ENCODE data around the gene AIM2. TPM values are rescaled to one million over a fixed set of nuclear protein-coding genes. Genes with fewer than 3 reads are reported as not detected.
"Not testable (repeated sequence)": the region's sequence is repeated elsewhere in the genome, so short reads cannot be mapped to it uniquely, and the experiment has no call there.

Gene AIM2
- total and polyA plus RNA-seq, 2 experiments from 2014 or later = 1.3 to 2.5 TPM

DNA sequence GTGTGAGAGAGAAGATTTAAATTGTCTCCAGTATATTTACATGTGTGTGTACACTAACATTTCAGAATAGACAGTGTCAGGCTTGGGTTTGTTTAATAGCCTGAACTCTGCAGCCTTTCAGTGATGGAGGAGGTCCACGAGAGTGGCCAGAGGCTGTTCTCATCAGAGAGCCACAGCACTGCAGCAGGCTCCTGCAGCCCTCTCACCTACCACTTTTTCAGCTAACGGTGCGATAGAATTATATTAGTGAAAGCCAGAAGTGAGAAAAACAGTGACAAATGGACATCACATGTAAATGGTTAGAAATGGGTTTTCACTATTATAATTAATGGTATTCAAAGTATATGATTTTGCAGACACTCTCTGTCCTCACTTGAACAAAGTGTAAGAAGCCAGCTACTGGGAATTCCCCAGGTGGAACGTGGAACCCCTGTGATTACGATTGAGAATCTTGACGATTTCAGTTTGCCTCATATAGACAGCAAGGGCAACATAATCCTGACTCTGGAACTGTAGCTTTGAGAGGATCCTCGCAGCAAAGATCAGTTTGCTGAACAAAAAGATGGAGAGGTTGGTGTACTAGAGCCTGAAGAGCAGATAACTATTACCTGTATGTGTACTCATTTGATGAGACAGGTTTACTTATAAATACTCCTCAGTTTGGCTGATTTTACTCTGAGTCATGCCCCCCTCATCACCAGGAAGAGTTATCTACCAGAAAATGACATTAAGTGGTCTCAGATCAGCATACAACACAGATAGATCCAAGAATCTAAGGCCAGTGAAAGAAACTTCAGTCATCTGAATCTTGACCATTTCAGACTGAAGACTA, 35.5 kb downstream of the AIM2 start:
- Histone ChIP-seq H4K20me1 (ENCODE audit: insufficient read depth) (no peaks in the 10 kb centered on the region), H3K36me3 (ENCODE audit: low read depth) (peaks cover 58% of the 10 kb centered on the region), H3K4me3 (no peak overlapping the region), H2AFZ (no peak overlapping the region), H3K9me3 (ENCODE audit: low read depth) (no peaks in the 10 kb centered on the region), H3K4me1 (ENCODE audit: insufficient read depth) (peaks cover 16% of the 10 kb centered on the region), H3K9me2 (ENCODE audit: insufficient read depth) (no peaks in the 10 kb centered on the region), H3K27ac (peak overlapping the region; percentile 51), H3K27me3 (replicated peaks; ENCODE audit: insufficient read depth) (no peaks in the 10 kb centered on the region), H3K9ac (no peak overlapping the region), H3F3A (ENCODE audit: insufficient read depth) (peaks cover 26% of the 10 kb centered on the region), H3K79me2 (ENCODE audit: insufficient read depth) (peaks cover 35% of the 10 kb centered on the region), H3K4me2 (ENCODE audit: unreplicated experiment) (no peak overlapping the region)
- 96 to 99% methylated on average over 7 of the region's 7 CpGs for WGBS, 2 experiments (ENCODE audit: low coverage in 1 of 2, low lambda C conversion rate in 2 of 2, missing lambda C conversion rate in 2 of 2)
- no peak for TF ChIP-seq EZH2 (IDR thresholded peaks at IDR 0.05; ENCODE audit: insufficient read depth, poor library complexity, severe bottlenecking)
- no peak for TF ChIP-seq EZH2phosphoT487 (IDR thresholded peaks at IDR 0.05; ENCODE audit: insufficient read depth, low read depth)
- no peak for DNase-seq
- in situ Hi-C loops (cut with MboI) = no loop called here

DNA sequence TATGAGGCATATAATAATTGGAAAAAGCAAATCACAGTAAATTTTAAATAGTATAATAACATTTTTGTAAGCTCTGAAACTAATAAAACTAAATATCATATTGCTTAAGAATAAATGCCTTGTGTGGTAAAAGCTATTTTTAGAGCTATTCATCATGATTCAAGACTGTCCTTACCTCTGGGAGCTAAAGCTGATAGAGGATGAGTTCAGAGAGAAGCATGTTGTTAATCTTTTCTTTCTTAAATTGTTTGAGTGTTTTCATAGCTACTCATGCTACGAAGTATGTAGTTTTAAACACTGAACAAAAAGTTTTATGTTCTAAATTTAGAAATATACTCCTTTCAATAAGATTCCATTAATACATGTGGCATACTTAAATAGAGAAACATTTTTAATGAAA, 36.4 kb downstream of the AIM2 start:
- Histone ChIP-seq H3K9ac (no peak overlapping the region), H3K4me3 (peak overlapping the region; percentile 3; the same call in 1 of the 2 replicates), H3K4me2 (ENCODE audit: unreplicated experiment) (peak overlapping the region; percentile 29), H3K4me1 (ENCODE audit: insufficient read depth) (peaks cover 16% of the 10 kb centered on the region), H3K36me3 (ENCODE audit: low read depth) (peaks cover 58% of the 10 kb centered on the region), H3K9me3 (ENCODE audit: low read depth) (no peaks in the 10 kb centered on the region), H3K79me2 (ENCODE audit: insufficient read depth) (peaks cover 37% of the 10 kb centered on the region), H2AFZ (no peak overlapping the region), H4K20me1 (ENCODE audit: insufficient read depth) (no peaks in the 10 kb centered on the region), H3K9me2 (ENCODE audit: insufficient read depth) (no peaks in the 10 kb centered on the region), H3K27me3 (replicated peaks; ENCODE audit: insufficient read depth) (no peaks in the 10 kb centered on the region), H3F3A (ENCODE audit: insufficient read depth) (peaks cover 26% of the 10 kb centered on the region), H3K27ac (peak overlapping the region; percentile 51)
- TF ChIP-seq EZH2 (IDR thresholded peaks at IDR 0.05; ENCODE audit: insufficient read depth, poor library complexity, severe bottlenecking) = no peak
- TF ChIP-seq EZH2phosphoT487 (IDR thresholded peaks at IDR 0.05; ENCODE audit: insufficient read depth, low read depth) = no peak
- in situ Hi-C loops (cut with MboI) = no loop called here
- 30 to 41% methylated on average over 1 of the region's 1 CpG for WGBS, 2 experiments (ENCODE audit: low coverage in 1 of 2, low lambda C conversion rate in 2 of 2, missing lambda C conversion rate in 2 of 2)
- DNase-seq = peak; percentile 62

DNA sequence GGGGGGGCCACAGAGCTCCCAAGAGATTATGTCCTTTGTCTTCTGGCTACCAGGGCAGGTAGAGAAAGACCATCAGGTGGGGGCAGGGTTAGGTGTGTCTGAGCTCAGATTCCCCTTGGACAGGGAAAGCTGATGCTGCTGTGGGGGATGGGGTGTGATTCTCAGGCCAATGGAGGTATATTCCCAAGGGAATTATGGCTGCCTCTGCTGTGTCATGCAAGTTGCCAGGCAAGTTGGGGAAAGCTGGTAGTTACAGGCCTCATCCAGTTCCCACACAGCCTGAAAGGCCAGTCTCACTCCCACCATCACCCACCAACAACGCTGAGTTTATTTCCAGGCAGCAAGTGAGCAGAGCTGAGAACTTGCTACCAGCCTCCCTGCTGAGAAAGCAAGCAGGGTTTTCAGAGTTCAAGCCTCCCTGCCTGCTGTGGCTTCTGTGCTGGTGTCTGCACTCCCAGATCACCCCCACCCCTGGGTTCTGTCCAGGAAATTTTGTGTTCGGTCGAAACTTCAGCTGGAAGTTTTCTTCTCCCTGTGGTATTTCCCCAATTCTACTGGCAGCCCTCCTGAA, 45.6 kb downstream of the AIM2 start:
- Histone ChIP-seq H3K9me2 (ENCODE audit: insufficient read depth) (no peaks in the 10 kb centered on the region), H3K79me2 (ENCODE audit: insufficient read depth) (peaks cover 91% of the 10 kb centered on the region), H3K4me2 (ENCODE audit: unreplicated experiment) (no peak overlapping the region), H4K20me1 (ENCODE audit: insufficient read depth) (no peaks in the 10 kb centered on the region; the same call in 1 of the 2 replicates), H2AFZ (no peak overlapping the region), H3K36me3 (ENCODE audit: low read depth) (peaks cover 50% of the 10 kb centered on the region), H3K4me3 (no peak overlapping the region), H3K9ac (no peak overlapping the region), H3K4me1 (ENCODE audit: insufficient read depth) (no peaks in the 10 kb centered on the region), H3K27ac (no peak overlapping the region), H3K9me3 (ENCODE audit: low read depth) (no peaks in the 10 kb centered on the region), H3F3A (ENCODE audit: insufficient read depth) (peaks cover 4% of the 10 kb centered on the region; the same call in 1 of the 2 replicates), H3K27me3 (replicated peaks; ENCODE audit: insufficient read depth) (no peaks in the 10 kb centered on the region)
- in situ Hi-C loops (cut with MboI) = no loop called here
- peak; percentile 21 for DNase-seq
- WGBS, 2 experiments (ENCODE audit: low coverage in 1 of 2, low lambda C conversion rate in 2 of 2, missing lambda C conversion rate in 2 of 2) = 49 to 52% methylated on average over 3 of the region's 3 CpGs
- TF ChIP-seq EZH2 (IDR thresholded peaks at IDR 0.05; ENCODE audit: insufficient read depth, poor library complexity, severe bottlenecking) (no peak), EZH2phosphoT487 (IDR thresholded peaks at IDR 0.05; ENCODE audit: insufficient read depth, low read depth) (no peak)

DNA sequence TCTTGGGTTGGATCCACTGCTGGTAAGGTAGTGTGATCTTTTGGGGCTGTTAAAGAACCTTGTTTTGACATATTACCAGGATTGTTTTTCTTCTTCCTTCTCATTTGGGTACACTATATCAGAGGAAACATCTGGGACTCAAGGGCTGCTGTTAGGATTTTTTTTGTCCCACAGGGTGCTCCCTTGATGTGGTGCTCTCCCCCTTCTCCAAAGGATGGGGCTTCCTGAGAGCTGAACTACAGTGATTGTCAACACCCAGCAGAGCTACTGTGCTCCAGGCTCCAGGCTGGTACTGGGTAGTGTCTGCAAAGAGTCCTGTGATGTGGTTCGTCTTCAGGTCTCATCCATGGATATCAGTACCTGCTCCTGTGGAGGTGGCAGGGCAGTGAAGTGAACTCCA, 46.3 kb downstream of the AIM2 start:
- TF ChIP-seq EZH2 (IDR thresholded peaks at IDR 0.05; ENCODE audit: insufficient read depth, poor library complexity, severe bottlenecking) (no peak), EZH2phosphoT487 (IDR thresholded peaks at IDR 0.05; ENCODE audit: insufficient read depth, low read depth) (no peak)
- no peak for DNase-seq
- no peaks in the 10 kb centered on the region; the same call in 1 of the 2 replicates for H4K20me1 ChIP-seq (ENCODE audit: insufficient read depth)
- in situ Hi-C loops (cut with MboI) = no loop called here
- H2AFZ ChIP-seq = no peak overlapping the region
- H3K9ac ChIP-seq = no peak overlapping the region
- H3K27me3 ChIP-seq (replicated peaks; ENCODE audit: insufficient read depth) = no peaks in the 10 kb centered on the region
- peaks cover 4% of the 10 kb centered on the region; the same call in 1 of the 2 replicates for H3F3A ChIP-seq (ENCODE audit: insufficient read depth)
- no peaks in the 10 kb centered on the region for H3K9me3 ChIP-seq (ENCODE audit: low read depth)
- H3K4me2 ChIP-seq (ENCODE audit: unreplicated experiment) = no peak overlapping the region
- H3K9me2 ChIP-seq (ENCODE audit: insufficient read depth) = no peaks in the 10 kb centered on the region
- peaks cover 44% of the 10 kb centered on the region for H3K36me3 ChIP-seq (ENCODE audit: low read depth)
- H3K4me3 ChIP-seq = no peak overlapping the region
- peaks cover 97% of the 10 kb centered on the region for H3K79me2 ChIP-seq (ENCODE audit: insufficient read depth)
- H3K27ac ChIP-seq = no peak overlapping the region
- no peaks in the 10 kb centered on the region for H3K4me1 ChIP-seq (ENCODE audit: insufficient read depth)
- WGBS, 2 experiments (ENCODE audit: low coverage in 1 of 2, low lambda C conversion rate in 2 of 2, missing lambda C conversion rate in 2 of 2) = 100% methylated on average over 1 of the region's 1 CpG

DNA sequence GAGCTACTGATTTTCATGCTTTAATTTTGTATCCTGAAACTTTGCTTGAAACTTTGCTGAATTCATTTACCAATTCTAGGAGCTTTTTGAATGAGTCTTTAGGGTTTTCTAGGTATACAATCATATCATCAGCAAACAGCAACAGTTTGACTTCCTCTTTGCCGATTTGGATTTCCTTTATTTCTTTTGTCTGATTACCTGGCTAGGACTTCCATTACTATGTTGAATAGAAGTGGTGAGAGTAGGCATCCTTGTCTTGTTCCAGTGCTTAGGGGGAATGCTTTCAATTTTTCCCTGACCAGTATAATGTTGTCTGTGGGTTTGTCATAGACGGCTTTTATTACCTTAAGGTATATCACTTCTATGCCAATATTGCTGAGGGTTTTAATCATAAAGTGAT, 49.7 kb downstream of the AIM2 start:
- H3K9ac ChIP-seq; H3K9me3 ChIP-seq (ENCODE audit: low read depth); in situ Hi-C loops (cut with MboI); H4K20me1 ChIP-seq (ENCODE audit: insufficient read depth); H3K4me3 ChIP-seq; H3K4me1 ChIP-seq (ENCODE audit: insufficient read depth); H3K27me3 ChIP-seq (replicated peaks; ENCODE audit: insufficient read depth); H3F3A ChIP-seq (ENCODE audit: insufficient read depth); H3K4me2 ChIP-seq (ENCODE audit: unreplicated experiment); H3K9me2 ChIP-seq (ENCODE audit: insufficient read depth); DNase-seq; H2AFZ ChIP-seq; H3K27ac ChIP-seq: not testable (repeated sequence)
- WGBS, 2 experiments (ENCODE audit: low coverage in 1 of 2, low lambda C conversion rate in 2 of 2, missing lambda C conversion rate in 2 of 2) = 90 to 91% methylated on average over 2 of the region's 2 CpGs
- Histone ChIP-seq H3K79me2 (ENCODE audit: insufficient read depth) (peaks cover 98% of the 10 kb centered on the region), H3K36me3 (ENCODE audit: low read depth) (peaks cover 27% of the 10 kb centered on the region)

Measured in GM23248 (cell line).